Lower leg skin (tissue), 4 donors: ENCODE measurements around the gene ZSCAN20. TPM values are rescaled to one million over a fixed set of nuclear protein-coding genes. Genes with fewer than 3 reads are reported as not detected.

Experiments used
- DNase-seq, 2 donors: peaks; one replicate each; pipeline ENCODE4 v3.0.0-alpha.2; 2019; ENCODE audit warnings: low spot score in 2 of 2
- H3K4me3 ChIP-seq: fragments of 200-600 bp; sonication (generic); 2 replicates; pipeline ENCODE4 v1.5.1; 2017; ENCODE audit warnings: mild to moderate bottlenecking, low read depth; ENCODE audit not compliant: poor library complexity, severe bottlenecking
- CTCF ChIP-seq, 3 donors: fragments of 450-650 bp; IDR thresholded peaks; one replicate each; pipeline ENCODE4 v1.5.1; 2016; ENCODE audit warnings: antibody characterized with exemption in 3 of 3, mild to moderate bottlenecking in 3 of 3, moderate library complexity in 2 of 3
- POLR2A ChIP-seq, 2 donors: fragments of 450-650 bp; IDR thresholded peaks; one replicate each; pipeline ENCODE4 v1.6.1; 2016 to 2017; ENCODE audit warnings: antibody characterized with exemption in 2 of 2, mild to moderate bottlenecking in 1 of 2, moderate library complexity in 1 of 2
- WGBS, 2 donors: methylation state at CpG; one replicate each; pipeline ENCODE4 v1.1.5; 2018; 5-methylcytosine and 5-hydroxymethylcytosine counted together
- intact Hi-C: fragments of 100-400 bp; cut with DNase I; formaldehyde crosslinking; loops from one replicate; pipeline ENCODE4 v1.15.0; 2023; ENCODE audit warnings: low total_unique reads
- total RNA-seq, 4 donors: library from RNA; depleted of rRNA; stranded (reverse); fragments of >200 nt; gene quantifications; one replicate each; pipeline ENCODE4 v1.1.0, GENCODE V29; 2016

Gene ZSCAN20
- total RNA-seq, 4 donors from 2014 or later: 0.91 to 3.6 (median 3.0) TPM

- DNase-seq: no peak
- WGBS, 2 donors: 89 to 91% methylated on average over 1 of the region's 1 CpG
- TF ChIP-seq CTCF (IDR thresholded peaks at IDR 0.05) (no peak), POLR2A (IDR thresholded peaks at IDR 0.05) (no peak)
- no peak overlapping the region for H3K4me3 ChIP-seq
- intact Hi-C loops: no loop called here
These were observed 38.1 kb upstream of the ZSCAN20 start for GRCh38 chr1:33434363-33434750.

- intact Hi-C loops: no loop called here
- no peak for TF ChIP-seq POLR2A (IDR thresholded peaks at IDR 0.05)
- WGBS, 2 donors: 62 to 71% methylated on average over 4 of the region's 4 CpGs
- no peak overlapping the region for H3K4me3 ChIP-seq
- no peak for DNase-seq
These were observed 37.2 kb upstream of the ZSCAN20 start for GRCh38 chr1:33435096-33435820.

GRCh38 chr1:33436557-33437285 is 35.7 kb upstream of the ZSCAN20 start:
- no peak for DNase-seq
- intact Hi-C loops: no loop called here
- TF ChIP-seq CTCF (IDR thresholded peaks at IDR 0.05): no peak
- no peak for TF ChIP-seq POLR2A (IDR thresholded peaks at IDR 0.05)
- H3K4me3 ChIP-seq: no peak overlapping the region
- WGBS, 2 donors: 81 to 91% methylated on average over 4 of the region's 4 CpGs

GRCh38 chr1:33438364-33439160 is 33.9 kb upstream of the ZSCAN20 start:
- 80 to 89% methylated on average over 6 of the region's 6 CpGs for WGBS, 2 donors
- DNase-seq: no peak
- no peak overlapping the region for H3K4me3 ChIP-seq
- TF ChIP-seq CTCF (IDR thresholded peaks at IDR 0.05) (no peak), POLR2A (IDR thresholded peaks at IDR 0.05) (no peak)
- intact Hi-C loops: no loop called here

GRCh38 chr1:33439662-33440061 is 32.8 kb upstream of the ZSCAN20 start:
- 30 to 52% methylated on average over 1 of the region's 1 CpG for WGBS, 2 donors
- intact Hi-C loops: no loop called here
- DNase-seq: no peak
- TF ChIP-seq POLR2A (IDR thresholded peaks at IDR 0.05): no peak
- TF ChIP-seq CTCF (IDR thresholded peaks at IDR 0.05): no peak
- no peak overlapping the region for H3K4me3 ChIP-seq
